PC-3 (cell line): ENCODE measurements around the gene METTL6. TPM values are rescaled to one million over a fixed set of nuclear protein-coding genes. Genes with fewer than 3 reads are reported as not detected.
"Not testable (repeated sequence)": the region's sequence is repeated elsewhere in the genome, so short reads cannot be mapped to it uniquely, and the experiment has no call there.

Source experiments
- ATAC-seq: fragments of 200-7000 bp; cut with Tn5 transposase; 2 replicates; pipeline ENCODE4 v1.9.1; 2020; ENCODE audit warnings: mild to moderate bottlenecking, moderate library complexity
- BruUV-seq: library from RNA; stranded (reverse); fragments of 400-500 nt; replicated peaks from 2 replicates; lab custom pipeline; 2021; lab: Mats Ljungman, UMichigan
- CTCF ChIA-PET: fragments of 300-600 bp; sonication (Branson Sonifier 250); formaldehyde crosslinking; loops from one replicate; lab custom pipeline; 2022; ENCODE audit warnings: antibody characterized with exemption; lab: Charles Lee
- POLR2A ChIA-PET: fragments of 300-600 bp; sonication (Branson Sonifier 250); formaldehyde crosslinking; loops from one replicate; lab custom pipeline; 2022; ENCODE audit warnings: antibody characterized with exemption; ENCODE audit not compliant: unreplicated experiment; lab: Charles Lee
- DNase-seq: peaks from one replicate; pipeline ENCODE4 v3.0.0-alpha.2; 2015
- H2AFZ ChIP-seq: fragments of 300-600 bp; sonication (generic); 2 replicates; pipeline ENCODE4 v1.6.0; 2016; ENCODE audit warnings: antibody characterized with exemption, low read length
- H3F3A ChIP-seq: fragments of 300-600 bp; sonication (generic); one replicate; pipeline ENCODE4 v1.6.0; 2017; ENCODE audit warnings: antibody characterized with exemption, low read length, control low read depth, mild to moderate bottlenecking; ENCODE audit not compliant: unreplicated experiment
- H3K27ac ChIP-seq: fragments of 300-600 bp; sonication (generic); 2 replicates; pipeline ENCODE4 v1.5.1; 2016; ENCODE audit warnings: mild to moderate bottlenecking, low read length
- H3K27me3 ChIP-seq: fragments of 300-600 bp; sonication (generic); 2 replicates; pipeline ENCODE4 v1.6.1; 2016; ENCODE audit warnings: low read length, mixed read lengths
- H3K36me3 ChIP-seq: fragments of 300-600 bp; sonication (generic); 2 replicates; pipeline ENCODE4 v1.6.1; 2016; ENCODE audit warnings: low read depth, mixed run types, low read length, mixed read lengths
- H3K4me1 ChIP-seq: fragments of 300-600 bp; sonication (generic); 2 replicates; pipeline ENCODE4 v1.5.1; 2016; ENCODE audit warnings: low read length; ENCODE audit not compliant: insufficient read depth
- H3K4me2 ChIP-seq: fragments of 300-600 bp; sonication (generic); 2 replicates; pipeline ENCODE4 v1.6.0; 2016; ENCODE audit warnings: low read length
- H3K4me3 ChIP-seq: fragments of 300-600 bp; sonication (generic); 2 replicates; pipeline ENCODE4 v1.5.1; 2016; ENCODE audit warnings: mild to moderate bottlenecking, low read length, mixed read lengths
- H3K79me2 ChIP-seq: fragments of 300-600 bp; sonication (generic); 2 replicates; pipeline ENCODE4 v1.6.1; 2017; ENCODE audit warnings: low read length, mixed read lengths
- H3K9ac ChIP-seq: fragments of 300-600 bp; sonication (generic); 2 replicates; pipeline ENCODE4 v1.6.0; 2016; ENCODE audit warnings: mild to moderate bottlenecking, low read length
- H3K9me2 ChIP-seq: fragments of 300-600 bp; sonication (generic); replicated peaks from 2 replicates; pipeline ENCODE4 v1.6.1; 2016; ENCODE audit warnings: mixed run types, low read length, mixed read lengths
- H3K9me3 ChIP-seq: fragments of 300-600 bp; sonication (generic); 2 replicates; pipeline ENCODE4 v1.6.1; 2016; ENCODE audit warnings: low read length, mixed read lengths
- H4K20me1 ChIP-seq: fragments of 300-600 bp; sonication (generic); 2 replicates; pipeline ENCODE4 v1.6.1; 2016; ENCODE audit warnings: low read length, mixed read lengths
- CTCF ChIP-seq: fragments of 300-600 bp; sonication (generic); conservative IDR thresholded peaks from 2 replicates; pipeline ENCODE4 v1.5.1; 2017; ENCODE audit warnings: antibody characterized with exemption, low read depth, mild to moderate bottlenecking, low read length
- EZH2 ChIP-seq: fragments of 300-600 bp; sonication (generic); IDR thresholded peaks from one replicate; pipeline ENCODE4 v1.6.1; 2017; ENCODE audit warnings: antibody characterized with exemption, mild to moderate bottlenecking, low read length; ENCODE audit not compliant: unreplicated experiment
- EZH2phosphoT487 ChIP-seq: fragments of 300-600 bp; sonication (generic); IDR thresholded peaks from 2 replicates; pipeline ENCODE4 v1.6.1; 2018; ENCODE audit warnings: mild to moderate bottlenecking, antibody characterized with exemption, low read length, borderline replicate concordance
- intact Hi-C: fragments of 100-400 bp; cut with micrococcal nuclease; formaldehyde crosslinking; loops from 2 replicates; pipeline ENCODE4 v1.9.0; 2023
- total RNA-seq: library from RNA; depleted of rRNA; stranded (reverse); fragments of >200 nt; gene quantifications from 2 replicates; pipeline ENCODE4 v1.2.3, GENCODE V29; 2014

Gene METTL6
- total RNA-seq, 1 experiment from 2014 or later, result 22.4 TPM

- no peak overlapping the region for H3K4me3 ChIP-seq
- H3K27me3 ChIP-seq, result no peaks in the 10 kb centered on the region
- no peak for DNase-seq
- H3K4me1 ChIP-seq, result peaks cover 7% of the 10 kb centered on the region
- no peak for ATAC-seq
- no TSS peak for BruUV-seq
- intact Hi-C loops, result no loop called here
- CTCF ChIA-PET, result no interaction called here
- TF ChIP-seq EZH2phosphoT487 (no peak), CTCF (no peak), EZH2 (no peak)
- H2AFZ ChIP-seq, result no peak overlapping the region
- no peaks in the 10 kb centered on the region for H3K9me3 ChIP-seq
- H3K9ac ChIP-seq, result no peak overlapping the region
- H3K4me2 ChIP-seq, result no peak overlapping the region
- no peaks in the 10 kb centered on the region for H3K9me2 ChIP-seq
- H3F3A ChIP-seq, result no peaks in the 10 kb centered on the region
- H3K36me3 ChIP-seq, result no peaks in the 10 kb centered on the region
- POLR2A ChIA-PET, result no interaction called here
- no peaks in the 10 kb centered on the region for H4K20me1 ChIP-seq
- H3K27ac ChIP-seq, result no peak overlapping the region
- no peaks in the 10 kb centered on the region for H3K79me2 ChIP-seq
These were observed 58.7 kb downstream of the METTL6 start for GRCh38 chr3:15368561-15369135.

DNA sequence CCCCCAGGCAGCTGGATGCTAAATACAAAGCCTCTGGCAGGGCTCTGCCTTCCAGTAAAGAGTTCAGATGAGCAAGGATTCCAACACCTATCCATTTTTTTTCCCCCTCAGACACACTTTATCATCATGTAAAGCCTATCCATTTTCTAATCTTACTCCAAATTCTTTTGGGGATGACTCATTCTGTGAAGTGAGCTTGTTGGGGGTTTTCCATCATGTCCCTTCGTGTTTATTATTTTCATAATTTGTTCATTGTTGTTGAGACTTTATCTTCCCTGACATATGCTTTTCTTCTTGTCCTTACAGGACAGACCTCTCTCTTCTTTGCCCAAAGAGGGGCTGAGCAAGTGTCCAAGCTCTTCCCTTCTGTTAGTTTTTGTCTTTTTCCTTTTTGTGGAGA, 60.3 kb downstream of the METTL6 start:
- ATAC-seq (peak; percentile 38; the same call in 1 of the 2 replicates), DNase-seq (peak; percentile 48)
- Histone ChIP-seq H4K20me1 (no peaks in the 10 kb centered on the region), H3K4me3 (no peak overlapping the region), H3K79me2 (no peaks in the 10 kb centered on the region), H3K9me2 (no peaks in the 10 kb centered on the region), H3K4me1 (peaks cover 7% of the 10 kb centered on the region), H3K9ac (no peak overlapping the region), H2AFZ (peak overlapping the region; percentile 19; the same call in 1 of the 2 replicates), H3K27me3 (no peaks in the 10 kb centered on the region), H3K9me3 (no peaks in the 10 kb centered on the region), H3K36me3 (no peaks in the 10 kb centered on the region), H3K4me2 (peak overlapping the region; percentile 14; the same call in 1 of the 2 replicates), H3F3A (no peaks in the 10 kb centered on the region), H3K27ac (no peak overlapping the region)
- intact Hi-C loops, result no loop called here
- TF ChIP-seq EZH2 (no peak), CTCF (no peak), EZH2phosphoT487 (no peak)
- BruUV-seq, result no TSS peak
- POLR2A ChIA-PET, result interaction anchor here (0.6 kb wide), 1 partner anchor 287 kb away, joined by 6 read pairs; no protein-coding TSS in a partner anchor
- CTCF ChIA-PET, result interaction anchor here (0.6 kb wide), 1 partner anchor 67 kb away, joined by 3 read pairs; no protein-coding TSS in a partner anchor

- H4K20me1 ChIP-seq, H3F3A ChIP-seq, H3K27ac ChIP-seq, intact Hi-C loops, H3K9me2 ChIP-seq, BruUV-seq, H3K79me2 ChIP-seq, H3K9ac ChIP-seq, H3K4me2 ChIP-seq, ATAC-seq, H3K4me3 ChIP-seq, POLR2A ChIA-PET, CTCF ChIA-PET, DNase-seq, H2AFZ ChIP-seq, H3K9me3 ChIP-seq, H3K36me3 ChIP-seq, H3K27me3 ChIP-seq: not testable (repeated sequence)
- H3K4me1 ChIP-seq, result peaks cover 20% of the 10 kb centered on the region
These were observed 63.3 kb downstream of the METTL6 start for GRCh38 chr3:15364078-15364477.
